ENCODE measurements around the gene KDM1B. TPM values are rescaled to one million over a fixed set of nuclear protein-coding genes. Genes with fewer than 3 reads are reported as not detected.
A peak's percentile ranks its signal among the peaks of the same experiment; 100 is the strongest.

Gene KDM1B
- total RNA-seq, 1 experiment from 2014 or later: 9.5 TPM

- Histone ChIP-seq H3K27me3 (replicated peaks; ENCODE audit: control insufficient read depth, insufficient read depth, low read length) (no peaks in the 10 kb centered on the region), H3K4me1 (no peaks in the 10 kb centered on the region), H3K36me3 (ENCODE audit: control insufficient read depth, insufficient read depth, low read length) (no peaks in the 10 kb centered on the region), H3K4me3 (ENCODE audit: low read depth, low read length) (peak overlapping the region; percentile 98), H3K9me3 (no peaks in the 10 kb centered on the region)
- H3K4me1 Mint-ChIP-seq (ENCODE audit: low read depth, unreplicated experiment): no peaks in the 10 kb centered on the region
- H3K36me3 Mint-ChIP-seq (ENCODE audit: insufficient read depth, unreplicated experiment): peaks cover 13% of the 10 kb centered on the region
- intact Hi-C loops (cut with micrococcal nuclease; ENCODE audit: unreplicated experiment): loop anchor here (5.0 kb wide), 2 partner anchors 86 to 106 kb away; partner anchors contain the start of gene DEK
- BruUV-seq (replicated peaks): TSS peak; percentile 26
- peak; percentile 77 to 79 for DNase-seq
- H3K4me3 Mint-ChIP-seq (ENCODE audit: unreplicated experiment): peak overlapping the region; percentile 99
- peak; percentile 33 to 50 for TF ChIP-seq CTCF (IDR thresholded peaks at IDR 0.05; ENCODE audit: insufficient read depth in 1 of 2, low read depth in 1 of 2, low read length in 1 of 2, severe bottlenecking in 1 of 2, unreplicated experiment in 1 of 2)
- POLR2A ChIA-PET: interaction anchor here (0.6 to 1.2 kb wide), 2 partner anchors 449 to 555 kb away, joined by 3 to 4 read pairs; partner anchors contain the start of gene NUP153
- H3K27me3 Mint-ChIP-seq (ENCODE audit: insufficient read depth, unreplicated experiment): no peaks in the 10 kb centered on the region
- H3K9me3 Mint-ChIP-seq (ENCODE audit: unreplicated experiment): no peaks in the 10 kb centered on the region
- peak overlapping the region; percentile 12 for H3K27ac Mint-ChIP-seq (ENCODE audit: unreplicated experiment)
- CTCF ChIA-PET: no interaction called here
Observed at GRCh38 chr6:18155864-18156421, 721 bp downstream of the KDM1B start.

GRCh38 chr6:18160911-18161310, 5.7 kb downstream of the KDM1B start:
- no peak for DNase-seq
- no peak overlapping the region for H3K4me3 Mint-ChIP-seq (ENCODE audit: unreplicated experiment)
- no peaks in the 10 kb centered on the region for H3K9me3 Mint-ChIP-seq (ENCODE audit: unreplicated experiment)
- intact Hi-C loops (cut with micrococcal nuclease; ENCODE audit: unreplicated experiment): no loop called here
- CTCF ChIA-PET: no interaction called here
- Histone ChIP-seq H3K27me3 (replicated peaks; ENCODE audit: control insufficient read depth, insufficient read depth, low read length) (no peaks in the 10 kb centered on the region), H3K4me3 (ENCODE audit: low read depth, low read length) (no peak overlapping the region), H3K36me3 (ENCODE audit: control insufficient read depth, insufficient read depth, low read length) (no peaks in the 10 kb centered on the region), H3K9me3 (no peaks in the 10 kb centered on the region), H3K4me1 (no peaks in the 10 kb centered on the region)
- H3K4me1 Mint-ChIP-seq (ENCODE audit: low read depth, unreplicated experiment): no peaks in the 10 kb centered on the region
- no peak for TF ChIP-seq CTCF (IDR thresholded peaks at IDR 0.05; ENCODE audit: insufficient read depth in 1 of 2, low read depth in 1 of 2, low read length in 1 of 2, severe bottlenecking in 1 of 2, unreplicated experiment in 1 of 2)
- H3K27me3 Mint-ChIP-seq (ENCODE audit: insufficient read depth, unreplicated experiment): no peaks in the 10 kb centered on the region
- POLR2A ChIA-PET: no interaction called here
- no TSS peak for BruUV-seq (replicated peaks)
- no peak overlapping the region for H3K27ac Mint-ChIP-seq (ENCODE audit: unreplicated experiment)
- peaks cover 15% of the 10 kb centered on the region for H3K36me3 Mint-ChIP-seq (ENCODE audit: insufficient read depth, unreplicated experiment)

- no peaks in the 10 kb centered on the region for H3K4me1 Mint-ChIP-seq (ENCODE audit: low read depth, unreplicated experiment)
- Histone ChIP-seq H3K9me3 (no peaks in the 10 kb centered on the region), H3K4me1 (no peaks in the 10 kb centered on the region), H3K4me3 (ENCODE audit: low read depth, low read length) (no peak overlapping the region), H3K27me3 (replicated peaks; ENCODE audit: control insufficient read depth, insufficient read depth, low read length) (no peaks in the 10 kb centered on the region), H3K36me3 (ENCODE audit: control insufficient read depth, insufficient read depth, low read length) (no peaks in the 10 kb centered on the region)
- no peak overlapping the region for H3K27ac Mint-ChIP-seq (ENCODE audit: unreplicated experiment)
- intact Hi-C loops (cut with micrococcal nuclease; ENCODE audit: unreplicated experiment): no loop called here
- no peaks in the 10 kb centered on the region for H3K27me3 Mint-ChIP-seq (ENCODE audit: insufficient read depth, unreplicated experiment)
- no peak for TF ChIP-seq CTCF (IDR thresholded peaks at IDR 0.05; ENCODE audit: insufficient read depth in 1 of 2, low read depth in 1 of 2, low read length in 1 of 2, severe bottlenecking in 1 of 2, unreplicated experiment in 1 of 2)
- no peak overlapping the region for H3K4me3 Mint-ChIP-seq (ENCODE audit: unreplicated experiment)
- ChIA-PET POLR2A (no interaction called here), CTCF (no interaction called here)
- no peaks in the 10 kb centered on the region for H3K9me3 Mint-ChIP-seq (ENCODE audit: unreplicated experiment)
- no TSS peak for BruUV-seq (replicated peaks)
- no peak for DNase-seq
- peaks cover 15% of the 10 kb centered on the region for H3K36me3 Mint-ChIP-seq (ENCODE audit: insufficient read depth, unreplicated experiment)
Observed at GRCh38 chr6:18161431-18161830, 6.2 kb downstream of the KDM1B start.

Data from Caco-2 (cell line).